Loucy (cell line): Measurements from ENCODE around the gene SUCLG1.

Experiments used
- CTCF ChIP-seq: fragments of 200-600 bp; sonication (generic); conservative IDR thresholded peaks from 2 replicates; pipeline ENCODE4 v1.5.1; 2014; ENCODE audit warnings: mild to moderate bottlenecking, antibody characterized with exemption, low read length
- EZH2phosphoT487 ChIP-seq: fragments of 200-600 bp; IDR thresholded peaks from 2 replicates; pipeline ENCODE4 v1.6.1; 2018; ENCODE audit warnings: antibody characterized with exemption, mild to moderate bottlenecking, moderate library complexity, borderline replicate concordance

GRCh38 chr2:84449055-84449454, 10.0 kb downstream of the SUCLG1 start:
- TF ChIP-seq CTCF (no peak), EZH2phosphoT487 (no peak)
